ENCODE results near the gene RCAN3.
"Not testable (repeated sequence)": the region's sequence is repeated elsewhere in the genome, so short reads cannot be mapped to it uniquely, and the experiment has no call there.

RCAN3 gene

GRCh38 chr1:24525606-24526005 is 23.0 kb downstream of the RCAN3 start:
- no peak overlapping the region for H3K9ac ChIP-seq (ENCODE audit: low read length)
- H3K36me3 ChIP-seq (ENCODE audit: control insufficient read depth, insufficient read depth, low read length): no peaks in the 10 kb centered on the region
- no peak overlapping the region for H3K4me3 ChIP-seq (ENCODE audit: low read length)
- H3K4me1 ChIP-seq (ENCODE audit: control insufficient read depth, insufficient read depth, low read length): no peaks in the 10 kb centered on the region
- H3K9me3 ChIP-seq (ENCODE audit: control insufficient read depth, low read length): no peaks in the 10 kb centered on the region
- H3K27me3 ChIP-seq (ENCODE audit: control insufficient read depth, insufficient read depth, low read length): no peaks in the 10 kb centered on the region

- no peak overlapping the region for H3K9ac ChIP-seq (ENCODE audit: low read length)
- no peaks in the 10 kb centered on the region for H3K4me1 ChIP-seq (ENCODE audit: control insufficient read depth, insufficient read depth, low read length)
- no peaks in the 10 kb centered on the region for H3K9me3 ChIP-seq (ENCODE audit: control insufficient read depth, low read length)
- H3K27me3 ChIP-seq (ENCODE audit: control insufficient read depth, insufficient read depth, low read length): no peaks in the 10 kb centered on the region
- no peaks in the 10 kb centered on the region for H3K36me3 ChIP-seq (ENCODE audit: control insufficient read depth, insufficient read depth, low read length)
- H3K4me3 ChIP-seq (ENCODE audit: low read length): no peak overlapping the region
Measured at GRCh38 chr1:24526045-24526444, 23.4 kb downstream of the RCAN3 start.

- H3K36me3 ChIP-seq (ENCODE audit: control insufficient read depth, insufficient read depth, low read length): peaks cover 4% of the 10 kb centered on the region
- no peak overlapping the region for H3K4me3 ChIP-seq (ENCODE audit: low read length)
- no peaks in the 10 kb centered on the region for H3K4me1 ChIP-seq (ENCODE audit: control insufficient read depth, insufficient read depth, low read length)
- H3K27me3 ChIP-seq (ENCODE audit: control insufficient read depth, insufficient read depth, low read length): no peaks in the 10 kb centered on the region
- no peaks in the 10 kb centered on the region for H3K9me3 ChIP-seq (ENCODE audit: control insufficient read depth, low read length)
- no peak overlapping the region for H3K9ac ChIP-seq (ENCODE audit: low read length)
Measured at GRCh38 chr1:24526940-24527542, 24.4 kb downstream of the RCAN3 start.

GRCh38 chr1:24528744-24529143 is 26.1 kb downstream of the RCAN3 start:
- peaks cover 4% of the 10 kb centered on the region for H3K36me3 ChIP-seq (ENCODE audit: control insufficient read depth, insufficient read depth, low read length)
- H3K4me1 ChIP-seq (ENCODE audit: control insufficient read depth, insufficient read depth, low read length): no peaks in the 10 kb centered on the region
- no peak overlapping the region for H3K9ac ChIP-seq (ENCODE audit: low read length)
- no peak overlapping the region for H3K4me3 ChIP-seq (ENCODE audit: low read length)
- no peaks in the 10 kb centered on the region for H3K27me3 ChIP-seq (ENCODE audit: control insufficient read depth, insufficient read depth, low read length)
- no peaks in the 10 kb centered on the region for H3K9me3 ChIP-seq (ENCODE audit: control insufficient read depth, low read length)

DNA sequence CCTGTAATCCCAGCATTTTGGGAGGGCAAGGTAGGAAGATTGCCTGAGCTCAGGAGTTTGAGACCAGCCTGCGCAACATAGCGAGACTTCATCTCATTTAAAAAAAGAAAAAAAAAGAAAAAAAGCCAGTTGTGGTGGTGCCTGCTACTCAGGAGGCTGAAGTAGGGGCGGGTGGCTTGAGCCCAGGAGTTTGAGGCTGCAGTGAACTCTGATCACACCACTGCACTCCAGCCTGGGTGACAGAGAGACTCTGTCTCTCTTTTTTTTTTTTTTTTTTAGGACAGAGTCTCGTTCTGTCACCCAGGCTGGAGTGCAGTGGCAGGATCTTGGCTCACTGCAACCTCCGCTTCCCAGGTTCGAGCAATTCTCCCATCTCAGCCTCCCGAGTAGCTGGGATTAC is 26.7 kb downstream of the RCAN3 start:
- not testable (repeated sequence) for H3K9me3 ChIP-seq (ENCODE audit: control insufficient read depth, low read length); H3K36me3 ChIP-seq (ENCODE audit: control insufficient read depth, insufficient read depth, low read length); H3K4me1 ChIP-seq (ENCODE audit: control insufficient read depth, insufficient read depth, low read length); H3K27me3 ChIP-seq (ENCODE audit: control insufficient read depth, insufficient read depth, low read length); H3K4me3 ChIP-seq (ENCODE audit: low read length); H3K9ac ChIP-seq (ENCODE audit: low read length)

DNA sequence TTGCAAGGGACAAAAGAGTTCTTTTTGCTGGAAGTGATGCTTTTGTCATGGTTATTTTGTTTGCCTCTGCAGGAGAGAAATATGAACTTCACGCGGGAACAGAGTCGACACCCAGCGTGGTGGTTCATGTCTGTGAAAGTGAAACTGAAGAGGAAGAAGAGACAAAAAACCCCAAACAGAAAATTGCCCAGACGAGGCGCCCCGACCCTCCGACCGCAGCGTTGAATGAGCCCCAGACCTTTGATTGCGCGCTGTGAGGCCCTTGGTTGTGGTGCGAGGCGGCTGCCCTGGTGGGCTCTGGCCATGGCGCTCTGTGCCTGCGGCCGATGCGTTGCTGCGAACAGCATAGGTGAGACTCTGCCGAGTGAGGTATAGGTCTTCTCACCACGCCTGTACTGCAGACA is 32.4 kb downstream of the RCAN3 start:
- H3K27me3 ChIP-seq (ENCODE audit: control insufficient read depth, insufficient read depth, low read length): no peaks in the 10 kb centered on the region
- H3K9me3 ChIP-seq (ENCODE audit: control insufficient read depth, low read length): no peaks in the 10 kb centered on the region
- H3K9ac ChIP-seq (ENCODE audit: low read length): no peak overlapping the region
- peaks cover 4% of the 10 kb centered on the region for H3K36me3 ChIP-seq (ENCODE audit: control insufficient read depth, insufficient read depth, low read length)
- no peak overlapping the region for H3K4me3 ChIP-seq (ENCODE audit: low read length)
- no peaks in the 10 kb centered on the region for H3K4me1 ChIP-seq (ENCODE audit: control insufficient read depth, insufficient read depth, low read length)

DNA sequence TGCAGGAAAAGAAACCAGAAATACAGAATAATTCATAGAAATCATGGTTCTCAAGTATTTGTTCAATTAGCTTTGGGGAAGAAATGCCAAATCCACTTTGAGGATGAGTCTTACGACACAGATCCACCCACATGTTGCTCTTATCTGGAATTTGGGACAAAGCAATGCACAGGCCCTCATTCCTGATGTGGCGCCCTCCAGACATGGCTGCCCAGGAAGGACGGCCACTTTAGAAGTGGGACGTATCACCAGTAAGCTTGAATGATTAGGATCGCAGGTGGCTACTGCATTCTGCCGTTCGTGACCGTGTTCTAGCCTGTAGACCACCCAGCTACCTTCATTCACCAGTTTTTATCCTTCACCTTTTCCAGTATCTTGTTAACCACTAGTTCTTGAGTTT is 33.1 kb downstream of the RCAN3 start:
- no peak overlapping the region for H3K4me3 ChIP-seq (ENCODE audit: low read length)
- peaks cover 4% of the 10 kb centered on the region for H3K4me1 ChIP-seq (ENCODE audit: control insufficient read depth, insufficient read depth, low read length)
- H3K9ac ChIP-seq (ENCODE audit: low read length): no peak overlapping the region

GRCh38 chr1:24536391-24536840 is 33.8 kb downstream of the RCAN3 start:
- Histone ChIP-seq H3K27me3 (ENCODE audit: control insufficient read depth, insufficient read depth, low read length) (no peaks in the 10 kb centered on the region), H3K9ac (ENCODE audit: low read length) (no peak overlapping the region), H3K9me3 (ENCODE audit: control insufficient read depth, low read length) (no peaks in the 10 kb centered on the region), H3K4me1 (ENCODE audit: control insufficient read depth, insufficient read depth, low read length) (peaks cover 8% of the 10 kb centered on the region), H3K4me3 (ENCODE audit: low read length) (no peak overlapping the region), H3K36me3 (ENCODE audit: control insufficient read depth, insufficient read depth, low read length) (peaks cover 4% of the 10 kb centered on the region)

More for the DNA sequence above, 33.1 kb downstream of the RCAN3 start:
- Histone ChIP-seq H3K9me3 (ENCODE audit: control insufficient read depth, low read length) (no peaks in the 10 kb centered on the region), H3K27me3 (ENCODE audit: control insufficient read depth, insufficient read depth, low read length) (no peaks in the 10 kb centered on the region), H3K36me3 (ENCODE audit: control insufficient read depth, insufficient read depth, low read length) (peaks cover 4% of the 10 kb centered on the region)

- Histone ChIP-seq H3K9me3 (ENCODE audit: control insufficient read depth, low read length) (no peaks in the 10 kb centered on the region), H3K4me3 (ENCODE audit: low read length) (no peak overlapping the region), H3K36me3 (ENCODE audit: control insufficient read depth, insufficient read depth, low read length) (no peaks in the 10 kb centered on the region), H3K27me3 (ENCODE audit: control insufficient read depth, insufficient read depth, low read length) (no peaks in the 10 kb centered on the region), H3K4me1 (ENCODE audit: control insufficient read depth, insufficient read depth, low read length) (peaks cover 15% of the 10 kb centered on the region), H3K9ac (ENCODE audit: low read length) (no peak overlapping the region)
Measured at GRCh38 chr1:24540051-24540905, 37.6 kb downstream of the RCAN3 start.

DNA sequence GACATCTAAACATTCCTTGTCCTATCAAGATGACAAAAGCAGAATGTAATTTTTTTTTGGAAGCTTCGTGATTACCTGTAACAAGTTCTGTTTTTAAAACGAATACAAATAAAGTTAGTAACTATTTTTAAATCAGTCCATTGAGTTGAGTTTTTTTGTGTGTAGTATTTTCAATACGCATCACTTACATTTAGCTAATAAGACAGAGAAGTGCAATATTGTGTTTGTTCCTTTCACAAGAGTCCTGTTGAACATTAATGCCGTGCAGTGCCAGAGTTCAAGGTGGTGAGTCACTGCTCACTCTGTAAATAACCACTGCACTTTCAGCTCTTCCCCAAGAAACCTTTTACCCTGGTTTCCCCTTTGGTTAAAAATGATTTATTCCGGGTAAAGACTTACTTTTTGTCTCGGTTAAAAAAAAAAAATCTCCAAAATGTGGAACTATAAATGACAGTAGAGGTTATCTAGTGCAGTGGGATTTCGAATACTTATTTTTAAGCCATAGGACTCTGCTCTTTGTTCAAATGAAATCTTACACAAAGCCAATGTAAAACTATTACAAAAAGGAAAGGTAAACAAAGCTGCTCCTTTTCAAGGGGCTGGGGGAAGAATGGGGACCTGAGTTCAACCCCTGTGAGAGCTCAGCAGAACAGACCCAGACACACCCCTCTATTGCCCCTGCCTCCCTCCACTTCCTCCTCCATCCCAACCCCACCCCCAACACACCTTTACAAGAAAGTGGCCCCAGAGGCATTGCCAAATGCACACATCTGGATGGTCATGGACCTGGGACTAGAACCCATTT is 38.5 kb downstream of the RCAN3 start:
- Histone ChIP-seq H3K9me3 (ENCODE audit: control insufficient read depth, low read length) (no peaks in the 10 kb centered on the region), H3K27me3 (ENCODE audit: control insufficient read depth, insufficient read depth, low read length) (no peaks in the 10 kb centered on the region), H3K9ac (ENCODE audit: low read length) (no peak overlapping the region), H3K4me3 (ENCODE audit: low read length) (no peak overlapping the region), H3K4me1 (ENCODE audit: control insufficient read depth, insufficient read depth, low read length) (peaks cover 15% of the 10 kb centered on the region), H3K36me3 (ENCODE audit: control insufficient read depth, insufficient read depth, low read length) (no peaks in the 10 kb centered on the region)

GRCh38 chr1:24541711-24542346 is 39.2 kb downstream of the RCAN3 start:
- H3K27me3 ChIP-seq (ENCODE audit: control insufficient read depth, insufficient read depth, low read length): no peaks in the 10 kb centered on the region
- no peaks in the 10 kb centered on the region for H3K9me3 ChIP-seq (ENCODE audit: control insufficient read depth, low read length)
- peaks cover 15% of the 10 kb centered on the region for H3K4me1 ChIP-seq (ENCODE audit: control insufficient read depth, insufficient read depth, low read length)
- H3K36me3 ChIP-seq (ENCODE audit: control insufficient read depth, insufficient read depth, low read length): no peaks in the 10 kb centered on the region
- no peak overlapping the region for H3K4me3 ChIP-seq (ENCODE audit: low read length)
- no peak overlapping the region for H3K9ac ChIP-seq (ENCODE audit: low read length)

Measured in mucosa of stomach (tissue), 1 donor.